Heart left ventricle (tissue), 16 donors: Measurements from ENCODE around the gene CACNG8. TPM values are rescaled to one million over a fixed set of nuclear protein-coding genes. Genes with fewer than 3 reads are reported as not detected.
A peak's percentile ranks its signal among the peaks of the same experiment; 100 is the strongest.

Source experiments
- ATAC-seq, 4 donors: fragments of 200-7000 bp; cut with Tn5 transposase; one replicate each; pipeline ENCODE4 v1.9.1; 2020 to 2022; ENCODE audit warnings: moderate library complexity in 4 of 4, mild to moderate bottlenecking in 3 of 4, moderate number of reproducible peaks in 1 of 4
- DNase-seq, 5 donors: peaks; one replicate each; pipeline ENCODE4 v3.0.0-alpha.2; 2020
- H3K27ac ChIP-seq, 12 donors: fragments of 200-600 bp; sonication (generic) in 4 of 12; one replicate each; pipeline versions ENCODE4 v1.5.0 to v1.8.0; 2016 to 2022; ENCODE audit warnings: mild to moderate bottlenecking in 2 of 12
- H3K27me3 ChIP-seq, 9 donors: fragments of 200-600 bp; sonication (generic) in 2 of 9; one replicate each; pipeline versions ENCODE4 v1.5.1 to v1.8.0; 2016 to 2022; ENCODE audit warnings: mild to moderate bottlenecking in 3 of 9
- H3K36me3 ChIP-seq, 9 donors: fragments of 200-600 bp; sonication (generic) in 2 of 9; one replicate each; pipeline versions ENCODE4 v1.5.0 to v1.8.0; 2018 to 2022; ENCODE audit warnings: mild to moderate bottlenecking in 2 of 9
- H3K4me1 ChIP-seq, 12 donors: fragments of 200-600 bp; sonication (generic) in 4 of 12; one replicate each; pipeline versions ENCODE4 v1.5.0 to v1.8.0; 2016 to 2022; ENCODE audit warnings: mild to moderate bottlenecking in 3 of 12
- H3K4me3 ChIP-seq, 12 donors: fragments of 200-600 bp; sonication (generic) in 4 of 12; one replicate each; pipeline versions ENCODE4 v1.5.0 to v1.8.0; 2017 to 2022; ENCODE audit warnings: mild to moderate bottlenecking in 9 of 12, moderate library complexity in 4 of 12
- H3K9me3 ChIP-seq, 12 donors: fragments of 200-600 bp; sonication (generic) in 4 of 12; one replicate each; pipeline versions ENCODE4 v1.5.0 to v1.8.0; 2016 to 2022; ENCODE audit warnings: mild to moderate bottlenecking in 1 of 12
- CTCF ChIP-seq, 12 donors: fragments of 200-600 bp; sonication (generic) in 4 of 12; IDR thresholded peaks; one replicate each; pipeline versions ENCODE4 v1.5.0 to v1.8.0; 2018 to 2022; ENCODE audit warnings: antibody characterized with exemption in 12 of 12, mild to moderate bottlenecking in 5 of 12
- POLR2A ChIP-seq, 2 donors: fragments of 450-650 bp; IDR thresholded peaks; one replicate each; pipeline ENCODE4 v1.6.1; 2017; ENCODE audit warnings: antibody characterized with exemption in 2 of 2, mild to moderate bottlenecking in 2 of 2, moderate library complexity in 2 of 2
- WGBS, 4 donors: extraction: QIAGEN DNeasy Blood & Tissue Kit in 2 of 4; methylation state at CpG; one replicate each; pipeline versions ENCODE4 v1.1.5 to v1.1.7; 2013 to 2018; 5-methylcytosine and 5-hydroxymethylcytosine counted together
- intact Hi-C, 10 donors: fragments of 100-400 bp; cut with DNase I; formaldehyde crosslinking; loops; one replicate each; pipeline versions ENCODE4 v1.11.1 to v1.14.2; 2022
- polyA plus RNA-seq, 2 donors: library from polyadenylated mRNA; stranded (reverse); fragments of 200-250 nt; gene quantifications; one replicate each; pipeline ENCODE4 v1.2.3, GENCODE V29; 2013
- total RNA-seq, 9 donors: library from RNA; depleted of rRNA in 2 of 9; stranded (reverse); fragments of >200 nt in 2 of 9; fragmentation: NEBNext Ultra II Directional in 3 of 9; extraction: Animal tissue kit (Norgen Biotek cat#: 25700) in 3 of 9; gene quantifications; one replicate each; pipeline versions ENCODE4 v1.1.0 to v1.2.4, GENCODE V29; 2016 to 2023
- donor health status: ischemic (EF 13 %, LVEDD 7.1; RV severe dilation, severe dysfunction).
- donor health status: healthy with polysubstance abuse.
- donor health status: DM: no; HTN: yes; CAD: no.
- donor health status: DM: no; HTN: no; CAD: no.
- donor health status: ischemic (EF 25% LVEDD 6.9; RV normal size, moderate dysfunction).
- donor health status: ischemic (EF 25% LVEDD 5.7; RV mildly dilated, moderate dysfunction).
- donor health status: healthy.
- donor health status: DM: yes; HTN: yes; CAD: no.
- donor health status: ischemic (EF 35%, LVEDD 5.7; RV mildly dilated, moderate dysfunction).
- donor health status: nonischemic (EF 11% LVEDD 7.7; RV severe dilation, severe dysfunction).
- donor health status: DM: yes; HTN: yes; CAD: no.
- donor health status: PGD.
- donor health status: ischemic (EF 29% LVEDD 5.4; RV normal size, mild dysfunction).
- donor health status: nonischemic (EF 23%, LVEDD 6.1; RV moderate dilation, normal function).

CACNG8 gene
- total and polyA plus RNA-seq, 11 donors = 0.02 to 0.22 (median 0.10) TPM; not detected in 4

- TF ChIP-seq POLR2A (IDR thresholded peaks at IDR 0.05) = no peak
- WGBS, 4 donors = 61 to 72% (median 68%) methylated on average over 10 of the region's 10 CpGs
- H3K4me3 ChIP-seq = no peak overlapping the region
- DNase-seq (no peak), ATAC-seq (no peak)
- no peak overlapping the region for H3K27ac ChIP-seq
- peaks cover 0 to 29% (median 0%) of the 10 kb centered on the region in 9 donors for H3K27me3 ChIP-seq
- intact Hi-C loops = no loop called here
- H3K9me3 ChIP-seq = no peaks in the 10 kb centered on the region
- H3K4me1 ChIP-seq = no peaks in the 10 kb centered on the region
- no peaks in the 10 kb centered on the region for H3K36me3 ChIP-seq
These were observed 8.9 kb downstream of the CACNG8 start for GRCh38 chr19:53971673-53972072.

- 2 to 4% (median 3%) methylated on average over 9 of the region's 9 CpGs for WGBS, 4 donors
- TF ChIP-seq CTCF (IDR thresholded peaks at IDR 0.05) (no peak), POLR2A (IDR thresholded peaks at IDR 0.05) (no peak)
- H3K4me3 ChIP-seq = peak overlapping the region; percentile 2 to 52 (median 39)
- peak; percentile 80 to 89 (median 85) for ATAC-seq
- peak overlapping the region in 3 of 12 donors; percentile 10 to 47 (median 34) for H3K27ac ChIP-seq
- peak in 4 of 5 donors; percentile 75 to 89 (median 82) for DNase-seq
- peaks cover 21 to 73% (median 44%) of the 10 kb centered on the region in 9 donors for H3K27me3 ChIP-seq
- intact Hi-C loops = no loop called here
- peaks cover 0 to 32% (median 14%) of the 10 kb centered on the region in 12 donors for H3K4me1 ChIP-seq
- H3K36me3 ChIP-seq = no peaks in the 10 kb centered on the region
- no peaks in the 10 kb centered on the region for H3K9me3 ChIP-seq
These were observed 14.8 kb downstream of the CACNG8 start for GRCh38 chr19:53977429-53977990.

DNA sequence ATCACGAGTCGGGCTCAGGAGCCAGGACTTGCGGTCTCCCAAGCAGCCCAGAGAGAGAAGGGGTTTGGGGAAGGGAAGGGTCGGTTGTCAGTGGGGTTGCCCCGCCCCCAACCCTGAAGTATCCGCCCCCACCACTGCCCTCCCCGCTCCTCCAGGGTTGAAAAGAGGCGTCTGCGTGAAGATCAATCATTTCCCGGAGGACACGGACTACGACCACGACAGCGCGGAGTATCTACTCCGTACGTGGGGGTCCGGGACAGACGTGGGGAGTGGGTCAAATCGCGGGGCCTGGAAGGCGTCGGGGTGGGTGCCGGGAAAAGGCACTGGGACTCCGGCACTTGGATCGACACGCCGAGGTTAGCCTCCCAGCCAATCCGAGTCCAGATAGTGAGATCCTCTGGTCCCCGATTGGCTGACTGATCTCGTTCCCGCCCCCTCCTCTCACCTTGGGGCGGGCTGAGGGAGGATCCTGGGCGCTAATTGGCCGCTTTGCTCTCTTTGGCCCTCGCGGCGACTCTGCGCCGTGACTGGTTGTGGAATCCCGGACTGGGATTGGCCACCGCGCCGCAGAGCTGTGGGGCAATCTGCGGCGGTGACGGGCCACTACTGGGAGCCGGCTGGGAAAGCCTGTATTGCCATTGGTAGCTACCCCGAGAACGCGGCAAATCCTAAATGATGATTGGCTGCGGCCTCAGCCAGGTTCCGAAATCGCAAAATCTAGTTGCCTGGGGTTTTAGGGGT lies 15.4 kb downstream of the CACNG8 start:
- peak overlapping the region in 11 of 12 donors; percentile 2 to 52 (median 39) for H3K4me3 ChIP-seq
- no peak for TF ChIP-seq CTCF (IDR thresholded peaks at IDR 0.05)
- no peak for TF ChIP-seq POLR2A (IDR thresholded peaks at IDR 0.05)
- intact Hi-C loops = no loop called here
- peak overlapping the region in 3 of 12 donors; percentile 10 to 47 (median 34) for H3K27ac ChIP-seq
- peak; percentile 62 to 81 (median 73) for DNase-seq
- no peaks in the 10 kb centered on the region for H3K9me3 ChIP-seq
- ATAC-seq = peak; percentile 56 to 83 (median 75)
- peaks cover 21 to 79% (median 46%) of the 10 kb centered on the region in 9 donors for H3K27me3 ChIP-seq
- H3K4me1 ChIP-seq = peaks cover 0 to 37% (median 14%) of the 10 kb centered on the region in 12 donors
- no peaks in the 10 kb centered on the region for H3K36me3 ChIP-seq
- 3 to 4% (median 4%) methylated on average over 36 to 54 of the region's 54 CpGs for WGBS, 4 donors

DNA sequence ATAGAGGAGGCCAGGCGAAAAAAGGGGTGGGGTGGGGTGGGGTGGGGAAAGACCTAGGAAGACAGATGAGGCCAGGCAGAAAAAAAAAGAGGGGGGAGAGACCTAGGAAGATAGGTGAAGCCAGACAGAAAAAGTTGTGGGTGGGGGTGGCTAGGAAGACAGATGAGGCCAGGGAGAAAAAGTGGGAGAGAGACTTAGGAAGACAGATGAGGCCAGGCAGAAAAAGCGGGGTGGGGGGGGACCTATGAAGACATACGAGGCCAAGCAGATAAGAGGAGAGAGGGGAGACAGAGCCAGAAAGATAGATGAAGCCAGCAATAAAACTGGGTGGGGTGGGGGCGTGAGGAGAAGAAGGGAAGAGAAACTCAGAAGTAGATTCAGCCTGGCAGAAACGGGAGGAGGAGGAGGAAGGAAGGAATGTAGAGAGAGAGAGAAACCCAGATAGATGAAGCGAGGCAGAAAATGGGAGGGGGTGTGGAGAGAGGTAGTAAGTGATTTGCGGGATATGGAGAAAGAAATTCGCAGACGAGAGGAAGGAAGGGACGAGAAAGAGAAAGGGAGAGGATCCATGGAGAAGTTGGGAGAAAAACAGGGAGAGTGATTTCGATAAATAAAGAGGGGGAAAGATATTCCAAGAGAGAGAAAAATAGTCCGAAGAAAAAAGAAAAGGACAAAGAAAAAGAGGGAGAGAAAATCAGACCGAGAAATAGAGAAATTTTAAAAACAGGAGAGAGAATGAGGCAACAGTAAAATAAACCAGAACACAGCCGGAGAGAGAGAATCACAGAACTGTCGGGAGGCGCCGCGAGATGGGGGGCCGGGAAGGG lies 16.5 kb downstream of the CACNG8 start:
- 4 to 5% (median 4%) methylated on average over 19 of the region's 19 CpGs for WGBS, 4 donors

More for the DNA sequence above, 16.5 kb downstream of the CACNG8 start:
- H3K9me3 ChIP-seq = no peaks in the 10 kb centered on the region
- H3K27me3 ChIP-seq = peaks cover 25 to 88% (median 55%) of the 10 kb centered on the region in 9 donors
- TF ChIP-seq POLR2A (IDR thresholded peaks at IDR 0.05) = no peak
- no peak for TF ChIP-seq CTCF (IDR thresholded peaks at IDR 0.05)
- peak overlapping the region in 10 of 12 donors; percentile 6 to 51 (median 39) for H3K4me3 ChIP-seq
- no peak for ATAC-seq
- H3K36me3 ChIP-seq = no peaks in the 10 kb centered on the region
- intact Hi-C loops = no loop called here
- peaks cover 0 to 37% (median 14%) of the 10 kb centered on the region in 12 donors for H3K4me1 ChIP-seq
- DNase-seq = no peak
- H3K27ac ChIP-seq = no peak overlapping the region
